HG03432 (cell line): Measurements from ENCODE around the gene OR11L1.

Source experiments
- ATAC-seq: cut with Tn5 transposase; IDR thresholded peaks from one replicate; pipeline ENCODE4 v1.9.1; 2021; ENCODE audit warnings: mild to moderate bottlenecking, moderate library complexity; ENCODE audit not compliant: unreplicated experiment

OR11L1 gene

GRCh38 chr1:247841796-247842195 lies at the start of gene OR11L1:
Gene OR11L1 (minus strand): TSS chr1:247841896. CDS start chr1:247841896, 0 bp downstream.
- no peak for ATAC-seq

GRCh38 chr1:247884797-247885413 lies 43.2 kb upstream of the OR11L1 start:
- ATAC-seq = no peak

- no peak for ATAC-seq
Observed at GRCh38 chr1:247883346-247883745, 41.6 kb upstream of the OR11L1 start.

- no peak for ATAC-seq
Observed at GRCh38 chr1:247865416-247865815, 23.7 kb upstream of the OR11L1 start.

- ATAC-seq = no peak
Observed at GRCh38 chr1:247864644-247865043, 22.9 kb upstream of the OR11L1 start.

GRCh38 chr1:247862756-247863155 lies 21.1 kb upstream of the OR11L1 start:
- ATAC-seq = no peak

GRCh38 chr1:247857985-247858619 lies 16.4 kb upstream of the OR11L1 start:
- peak; percentile 4 for ATAC-seq

- ATAC-seq = peak; percentile 63
Observed at GRCh38 chr1:247857069-247857984, 15.6 kb upstream of the OR11L1 start, which contains the start of gene TRIM58. Gene TRIM58 (plus strand): TSS chr1:247857187. CDS start chr1:247857247, 60 bp downstream.

- ATAC-seq = no peak
Observed at GRCh38 chr1:247855911-247856310, 14.2 kb upstream of the OR11L1 start.

- no peak for ATAC-seq
Observed at GRCh38 chr1:247854899-247855545, 13.3 kb upstream of the OR11L1 start.

- no peak for ATAC-seq
Observed at GRCh38 chr1:247849616-247850015, 7.9 kb upstream of the OR11L1 start.

GRCh38 chr1:247848346-247848745 lies 6.7 kb upstream of the OR11L1 start:
- no peak for ATAC-seq

GRCh38 chr1:247845693-247846017 lies 4.0 kb upstream of the OR11L1 start:
- ATAC-seq = no peak

- no peak for ATAC-seq
Observed at GRCh38 chr1:247845011-247845692, 3.5 kb upstream of the OR11L1 start.

- ATAC-seq = no peak
Observed at GRCh38 chr1:247843411-247843810, 1.7 kb upstream of the OR11L1 start.

GRCh38 chr1:247840818-247841217 lies 878 bp downstream of the OR11L1 start:
- ATAC-seq = no peak

- ATAC-seq = no peak
Observed at GRCh38 chr1:247833601-247834000, 8.1 kb downstream of the OR11L1 start.

- ATAC-seq = no peak
Observed at GRCh38 chr1:247829656-247830055, 12.0 kb downstream of the OR11L1 start.

- no peak for ATAC-seq
Observed at GRCh38 chr1:247825362-247825761, 16.3 kb downstream of the OR11L1 start.

- ATAC-seq = no peak
Observed at GRCh38 chr1:247824023-247824422, 17.7 kb downstream of the OR11L1 start, which contains the start of gene OR14A16. Gene OR14A16 (minus strand): TSS chr1:247824119. CDS start chr1:247815729, 8,390 bp downstream.
